HG02678 (cell line): ENCODE measurements around the gene IFT88.
"Not testable (repeated sequence)": the region's sequence is repeated elsewhere in the genome, so short reads cannot be mapped to it uniquely, and the experiment has no call there.

Source experiments
- ATAC-seq: cut with Tn5 transposase; IDR thresholded peaks from one replicate; pipeline ENCODE4 v1.9.1; 2021; ENCODE audit warnings: mild to moderate bottlenecking, moderate library complexity; ENCODE audit not compliant: unreplicated experiment

Gene IFT88

DNA sequence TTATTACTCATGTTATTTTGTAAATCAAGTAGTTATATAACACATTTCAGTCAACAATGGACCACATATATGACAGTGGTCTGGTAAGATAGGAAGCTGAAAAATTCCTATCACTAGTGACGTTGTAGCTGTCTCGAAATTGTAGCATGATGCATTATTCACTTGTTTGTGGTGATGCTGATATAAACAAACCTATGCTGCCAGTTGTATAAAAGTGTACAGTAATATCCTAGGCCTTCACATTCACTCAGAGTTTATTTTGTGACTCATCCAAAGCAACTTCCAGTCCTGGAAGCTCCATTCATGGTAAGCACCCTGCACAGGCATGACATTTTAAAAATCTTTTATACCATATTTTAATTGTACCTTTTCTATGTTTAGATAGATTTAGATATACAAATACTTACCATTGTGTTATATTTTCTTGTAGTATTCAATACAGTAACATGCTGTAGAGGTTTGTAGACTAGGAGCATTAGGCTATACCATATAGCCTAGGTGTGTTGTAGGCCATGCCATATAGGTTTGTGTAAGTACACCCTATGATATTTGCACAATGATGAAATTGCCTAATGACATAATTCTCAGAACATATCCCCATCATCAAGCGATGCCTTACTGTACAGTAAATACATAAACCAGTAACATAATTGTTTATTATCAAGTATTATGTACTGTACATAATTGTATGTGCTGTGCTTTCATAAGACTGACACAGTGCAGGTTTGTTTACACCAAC lies 49.3 kb downstream of the IFT88 start:
- ATAC-seq: no peak

- no peak for ATAC-seq
Measured at GRCh38 chr13:20623000-20623399, 56.0 kb downstream of the IFT88 start.

- ATAC-seq: no peak
Measured at GRCh38 chr13:20624213-20624612, 57.3 kb downstream of the IFT88 start.

DNA sequence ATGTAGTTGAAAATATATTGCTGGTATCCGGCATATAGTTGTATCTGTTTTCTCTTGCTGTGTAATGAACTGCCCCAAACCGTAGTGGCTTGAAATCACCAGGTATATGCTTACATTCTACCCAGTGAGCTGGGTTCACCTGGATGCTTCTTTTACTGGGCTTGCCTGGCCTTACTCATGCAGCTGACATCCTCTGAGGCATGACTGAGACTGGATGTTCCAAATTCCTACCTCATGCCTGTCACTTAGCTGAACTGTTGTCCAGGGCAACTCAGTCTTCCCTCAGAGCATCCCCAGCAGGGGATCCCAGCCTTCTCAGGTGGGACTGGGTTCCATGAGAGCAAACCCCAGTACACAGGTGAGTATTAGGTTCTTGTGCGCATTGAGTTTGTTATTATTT lies 66.8 kb downstream of the IFT88 start:
- no peak for ATAC-seq

DNA sequence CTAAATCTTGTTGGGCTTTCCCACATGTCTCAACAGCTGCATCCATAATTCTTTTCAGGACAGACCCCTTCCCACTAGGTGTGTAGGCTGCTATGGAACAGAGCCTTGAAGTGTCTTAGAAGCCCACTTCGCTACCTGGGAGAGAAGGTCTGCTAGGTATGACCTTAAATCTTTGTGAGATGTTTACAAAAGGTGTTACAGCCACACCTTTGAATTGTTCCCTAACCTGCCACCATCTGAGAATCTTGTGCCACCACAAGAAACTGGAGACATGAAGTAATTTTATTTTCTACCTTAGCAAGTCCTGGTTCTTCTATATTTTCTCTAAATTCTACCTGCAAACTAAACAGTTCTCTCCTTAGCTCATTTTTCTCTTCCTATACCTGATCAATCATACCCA lies 69.1 kb downstream of the IFT88 start:
- ATAC-seq: no peak

GRCh38 chr13:20637811-20638210 lies 70.9 kb downstream of the IFT88 start:
- no peak for ATAC-seq

GRCh38 chr13:20647758-20648157 lies 80.8 kb downstream of the IFT88 start:
- no peak for ATAC-seq

- ATAC-seq: no peak
Measured at GRCh38 chr13:20652946-20653345, 86.0 kb downstream of the IFT88 start.

GRCh38 chr13:20654156-20654555 lies 87.2 kb downstream of the IFT88 start:
- no peak for ATAC-seq

- no peak for ATAC-seq
Measured at GRCh38 chr13:20658451-20659040, 91.6 kb downstream of the IFT88 start.

GRCh38 chr13:20664351-20664750 lies 97.4 kb downstream of the IFT88 start:
- ATAC-seq: no peak

DNA sequence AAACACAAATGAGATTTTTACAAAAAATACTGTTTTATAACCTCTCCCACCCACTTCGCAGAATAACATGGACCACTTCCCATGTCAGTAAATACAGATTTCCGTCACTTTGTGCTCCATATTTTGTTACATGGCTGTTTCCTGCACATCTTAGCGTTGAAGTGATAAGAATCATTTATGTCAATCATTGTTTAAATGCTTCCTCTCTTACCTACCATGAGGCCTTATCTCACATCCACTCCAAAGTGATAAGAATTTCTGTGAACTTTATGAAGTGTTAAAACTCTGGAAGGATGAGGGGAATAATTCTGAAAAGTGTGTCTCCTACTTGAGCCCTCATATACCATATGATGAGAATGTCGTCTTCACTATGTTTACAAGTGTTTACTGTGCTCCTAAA lies 100.0 kb downstream of the IFT88 start:
- no peak for ATAC-seq

DNA sequence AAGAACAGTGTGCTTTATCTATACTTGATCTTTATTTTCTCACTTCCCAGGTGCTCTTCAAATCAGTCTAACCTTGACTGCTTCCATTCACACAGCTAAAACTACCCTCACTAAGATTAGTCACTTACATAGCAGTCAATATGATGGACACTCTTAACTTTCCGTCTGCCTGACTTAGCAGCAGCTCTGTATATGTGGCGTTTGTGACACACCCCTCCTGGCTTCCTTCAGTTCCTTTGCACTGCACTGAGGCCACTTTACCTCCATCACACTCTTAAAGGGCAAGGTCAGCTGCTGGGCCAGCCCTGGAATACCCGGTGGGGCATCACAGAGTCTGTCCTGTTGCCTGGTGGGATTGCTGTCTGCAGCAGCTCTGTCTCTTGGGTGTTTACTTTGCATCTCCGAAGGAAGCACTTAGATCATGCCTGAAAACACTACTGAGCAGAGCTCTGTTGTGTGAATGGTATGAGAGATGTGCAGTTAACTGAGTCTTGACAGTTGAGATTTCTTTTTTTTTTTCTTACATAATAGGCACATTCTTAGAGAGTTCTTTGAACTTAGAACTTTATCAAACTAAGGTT lies 101.0 kb downstream of the IFT88 start:
- no peak for ATAC-seq

GRCh38 chr13:20669162-20669561 lies 102.2 kb downstream of the IFT88 start:
- no peak for ATAC-seq

DNA sequence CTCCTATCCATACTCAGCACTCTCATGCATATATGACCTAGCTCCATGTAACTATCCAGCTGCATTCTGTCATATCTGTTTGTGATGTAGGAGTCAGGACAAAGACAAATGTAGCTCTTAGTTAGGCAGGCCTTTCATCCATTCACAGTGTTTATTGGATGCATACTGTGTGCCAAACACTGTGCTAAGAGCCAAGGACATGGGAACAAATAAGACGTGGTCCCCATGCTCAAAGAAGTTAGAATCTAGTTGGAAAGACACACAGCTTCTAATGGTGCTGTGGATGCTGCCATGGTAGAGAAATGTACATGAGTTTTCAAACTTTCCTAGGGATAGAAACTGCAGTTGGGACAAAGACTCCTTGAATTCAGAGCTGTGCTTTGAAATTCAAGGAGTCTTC lies 104.8 kb downstream of the IFT88 start:
- ATAC-seq: no peak

DNA sequence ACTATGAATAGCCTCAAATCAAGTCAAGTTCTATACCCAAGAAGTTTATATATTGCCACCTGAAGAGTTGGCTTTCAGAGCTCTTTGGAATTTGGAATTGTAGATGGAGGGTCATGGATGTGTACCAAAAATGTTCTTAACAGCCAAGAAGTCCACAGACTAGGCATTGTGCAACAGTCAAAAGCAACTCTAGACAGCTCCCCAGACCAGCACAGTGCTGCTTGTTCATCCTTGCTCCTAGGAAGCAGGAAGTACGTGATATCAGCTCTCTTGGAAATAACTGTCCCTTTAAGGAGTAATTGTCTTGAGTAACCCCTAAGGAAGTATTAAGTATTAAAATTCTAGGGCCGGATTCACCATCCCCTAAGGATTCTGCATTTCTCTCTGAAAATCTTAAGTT lies 105.8 kb downstream of the IFT88 start:
- ATAC-seq: no peak

DNA sequence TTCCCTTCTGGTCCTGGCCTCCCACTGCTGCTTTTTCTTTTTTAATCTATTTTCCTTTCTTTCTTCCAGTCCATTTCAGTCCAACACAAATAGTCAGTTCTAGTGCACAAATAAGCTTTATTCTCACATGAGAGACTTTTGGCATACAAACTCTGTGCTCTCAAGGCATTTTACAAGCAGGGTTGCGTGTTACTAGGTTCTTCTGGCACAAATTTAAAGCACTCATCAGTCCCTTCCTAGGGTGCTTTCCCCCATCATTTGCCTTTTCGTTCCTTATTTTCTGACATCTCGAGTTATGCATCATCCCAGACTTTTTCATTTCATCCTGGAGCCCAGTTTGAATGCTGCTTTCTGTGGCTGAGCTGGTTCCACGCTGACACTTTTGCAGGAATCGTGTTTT lies 106.8 kb downstream of the IFT88 start:
- no peak for ATAC-seq

- ATAC-seq: no peak
Measured at GRCh38 chr13:20676213-20676612, 109.3 kb downstream of the IFT88 start.

GRCh38 chr13:20678606-20679005 lies 111.6 kb downstream of the IFT88 start:
- ATAC-seq: not testable (repeated sequence)

DNA sequence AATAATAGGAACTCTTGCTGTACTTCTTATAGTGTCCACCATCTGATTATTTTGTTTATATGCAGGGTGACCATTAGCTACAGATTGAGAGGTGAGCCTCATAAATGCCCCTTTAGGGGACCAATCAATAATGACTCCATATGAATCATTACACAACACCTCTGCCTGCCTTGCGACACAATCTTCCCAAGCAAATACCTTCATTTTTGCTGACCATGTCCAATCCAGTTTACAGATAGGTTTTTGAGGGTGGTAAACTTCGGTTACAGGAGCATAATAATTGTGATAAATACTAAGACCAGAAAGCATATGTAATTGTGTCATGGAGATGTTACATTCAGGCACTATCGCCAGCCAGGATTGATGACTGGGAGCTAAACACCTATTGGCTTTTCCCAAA lies 112.9 kb downstream of the IFT88 start:
- no peak for ATAC-seq

GRCh38 chr13:20680416-20681080 lies 113.6 kb downstream of the IFT88 start:
- no peak for ATAC-seq

GRCh38 chr13:20681481-20681880 lies 114.5 kb downstream of the IFT88 start:
- ATAC-seq: not testable (repeated sequence)
